ENCODE results near the gene RTN1. TPM values are rescaled to one million over a fixed set of nuclear protein-coding genes. Genes with fewer than 3 reads are reported as not detected.
A peak's percentile ranks its signal among the peaks of the same experiment; 100 is the strongest.

Gene RTN1
- total RNA-seq, 2 experiments from 2014 or later: 0.14 TPM; not detected in 1

DNA sequence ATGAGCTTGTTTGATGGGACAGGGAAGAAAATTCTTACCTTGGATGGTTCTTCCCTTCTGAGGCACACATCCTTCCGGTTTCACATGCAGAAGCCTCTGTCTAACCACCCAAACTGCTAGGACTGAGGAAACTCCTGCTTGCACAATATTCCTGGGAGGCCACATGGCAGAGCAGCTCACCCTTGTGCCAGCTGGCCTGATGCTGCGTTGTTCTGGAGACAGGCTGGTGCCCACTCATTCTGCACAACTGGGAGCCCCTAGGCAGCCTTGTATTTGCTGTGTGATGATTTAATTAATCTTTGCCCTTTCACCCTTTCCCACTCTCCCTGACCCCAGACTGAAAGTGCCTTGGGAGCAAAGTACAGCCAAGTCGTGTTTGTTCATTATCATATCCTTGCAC is 130.8 kb downstream of the RTN1 start:
- TF ChIP-seq, protein P1, sequence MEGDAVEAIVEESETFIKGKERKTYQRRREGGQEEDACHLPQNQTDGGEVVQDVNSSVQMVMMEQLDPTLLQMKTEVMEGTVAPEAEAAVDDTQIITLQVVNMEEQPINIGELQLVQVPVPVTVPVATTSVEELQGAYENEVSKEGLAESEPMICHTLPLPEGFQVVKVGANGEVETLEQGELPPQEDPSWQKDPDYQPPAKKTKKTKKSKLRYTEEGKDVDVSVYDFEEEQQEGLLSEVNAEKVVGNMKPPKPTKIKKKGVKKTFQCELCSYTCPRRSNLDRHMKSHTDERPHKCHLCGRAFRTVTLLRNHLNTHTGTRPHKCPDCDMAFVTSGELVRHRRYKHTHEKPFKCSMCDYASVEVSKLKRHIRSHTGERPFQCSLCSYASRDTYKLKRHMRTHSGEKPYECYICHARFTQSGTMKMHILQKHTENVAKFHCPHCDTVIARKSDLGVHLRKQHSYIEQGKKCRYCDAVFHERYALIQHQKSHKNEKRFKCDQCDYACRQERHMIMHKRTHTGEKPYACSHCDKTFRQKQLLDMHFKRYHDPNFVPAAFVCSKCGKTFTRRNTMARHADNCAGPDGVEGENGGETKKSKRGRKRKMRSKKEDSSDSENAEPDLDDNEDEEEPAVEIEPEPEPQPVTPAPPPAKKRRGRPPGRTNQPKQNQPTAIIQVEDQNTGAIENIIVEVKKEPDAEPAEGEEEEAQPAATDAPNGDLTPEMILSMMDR (IDR thresholded peaks at IDR 0.05): no peak
- Mint-ChIP-seq H3K27me3 (peaks cover 1% of the 10 kb centered on the region), H3K9me3 (peaks cover 15% of the 10 kb centered on the region), H3K27ac (no peak overlapping the region), H3K36me3 (ENCODE audit: low read depth) (no peaks in the 10 kb centered on the region), H3K4me1 (ENCODE audit: low read depth) (no peaks in the 10 kb centered on the region), H3K4me3 (no peak overlapping the region)
- CTCF ChIA-PET: no interaction called here
- ATAC-seq (ENCODE audit: poor library complexity) (no peak), DNase-seq (peak in 2 of 14 experiments; percentile 8 to 10)
- Histone ChIP-seq H3K9me3 (ENCODE audit: control insufficient read depth in 1 of 2, insufficient read depth in 1 of 2, low read length in 2 of 2) (peaks cover 4 to 8% of the 10 kb centered on the region in 2 experiments), H3K27me3 (ENCODE audit: control insufficient read depth in 1 of 2, insufficient read depth in 2 of 2, low read length in 2 of 2) (no peaks in the 10 kb centered on the region), H3K4me1 (ENCODE audit: insufficient read depth, low read length) (no peaks in the 10 kb centered on the region), H3K4me3 (ENCODE audit: low read length) (no peak overlapping the region), H3K27ac (ENCODE audit: low read depth in 1 of 2, low read length in 2 of 2) (no peak overlapping the region), H3K36me3 (ENCODE audit: insufficient read depth, low read length) (no peaks in the 10 kb centered on the region)
- POLR2A ChIA-PET: no interaction called here
- intact Hi-C loops (cut with DNase I, micrococcal nuclease): no loop called here

DNA sequence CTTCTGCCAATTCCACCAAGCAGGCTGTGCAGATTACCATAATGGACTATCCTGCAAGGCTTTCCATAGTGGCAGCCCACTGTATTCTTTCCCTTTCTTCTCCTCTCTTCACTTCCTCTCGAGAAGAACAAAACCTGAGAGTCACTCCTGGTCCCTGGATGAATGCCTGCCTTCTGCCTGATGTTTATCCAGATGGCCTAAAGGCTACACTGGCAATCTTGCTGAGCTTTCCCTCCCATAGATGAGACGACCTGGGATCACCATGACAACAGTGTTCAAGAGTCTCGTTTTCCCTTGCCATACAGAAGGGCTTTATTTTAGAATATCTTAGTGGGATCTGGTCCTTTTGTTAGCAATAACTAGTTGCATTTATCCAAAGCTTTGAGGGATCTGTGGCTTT is 142.3 kb downstream of the RTN1 start:
- ChIA-PET POLR2A (no interaction called here), CTCF (no interaction called here)
- intact Hi-C loops (cut with DNase I, micrococcal nuclease): no loop called here
- no peaks in the 10 kb centered on the region for H3K36me3 ChIP-seq (ENCODE audit: insufficient read depth, low read length)
- H3K27me3 ChIP-seq (ENCODE audit: control insufficient read depth in 1 of 2, insufficient read depth in 2 of 2, low read length in 2 of 2): no peaks in the 10 kb centered on the region
- Mint-ChIP-seq H3K4me3 (no peak overlapping the region), H3K27me3 (peaks cover 6% of the 10 kb centered on the region), H3K36me3 (ENCODE audit: low read depth) (no peaks in the 10 kb centered on the region), H3K27ac (no peak overlapping the region), H3K9me3 (no peaks in the 10 kb centered on the region), H3K4me1 (ENCODE audit: low read depth) (no peaks in the 10 kb centered on the region)
- TF ChIP-seq, protein P1 (IDR thresholded peaks at IDR 0.05): no peak
- no peaks in the 10 kb centered on the region for H3K4me1 ChIP-seq (ENCODE audit: insufficient read depth, low read length)
- H3K4me3 ChIP-seq (ENCODE audit: low read length): no peak overlapping the region
- ATAC-seq (ENCODE audit: poor library complexity) (no peak), DNase-seq (no peak)
- peaks cover 0 to 18% of the 10 kb centered on the region in 2 experiments for H3K9me3 ChIP-seq (ENCODE audit: control insufficient read depth in 1 of 2, insufficient read depth in 1 of 2, low read length in 2 of 2)
- no peak overlapping the region for H3K27ac ChIP-seq (ENCODE audit: low read depth in 1 of 2, low read length in 2 of 2)

DNA sequence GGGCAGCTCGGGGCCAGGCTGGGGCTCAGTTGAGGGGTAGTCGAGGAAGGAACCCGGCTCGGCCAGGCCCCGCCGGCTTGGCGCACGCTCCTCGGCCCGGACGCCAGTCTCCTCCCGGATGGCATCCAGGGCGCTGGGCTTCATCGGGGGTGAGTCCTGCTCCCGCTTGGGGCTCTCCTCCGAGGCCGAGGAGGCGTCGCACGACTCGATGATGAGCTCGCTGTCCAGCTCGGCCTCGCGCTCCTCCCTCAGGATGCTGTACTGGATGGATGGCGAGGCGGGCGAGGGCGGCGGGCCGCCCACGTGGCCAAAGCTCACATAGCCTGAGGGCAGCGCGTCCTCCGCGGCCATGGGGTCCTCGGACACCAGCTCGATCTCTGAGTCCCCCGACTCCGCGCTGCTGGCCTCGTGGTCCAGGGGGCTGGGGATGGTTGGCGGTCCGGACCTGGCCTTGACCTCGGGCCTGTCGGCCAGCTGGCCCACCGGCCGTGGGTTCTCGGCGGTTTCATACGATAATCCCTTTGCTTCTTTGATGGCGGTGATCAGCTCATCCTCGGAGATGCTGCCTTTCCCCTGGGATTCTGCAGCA is 143.4 kb downstream of the RTN1 start:
- Mint-ChIP-seq H3K9me3 (no peaks in the 10 kb centered on the region), H3K27me3 (peaks cover 5% of the 10 kb centered on the region), H3K36me3 (ENCODE audit: low read depth) (no peaks in the 10 kb centered on the region), H3K27ac (no peak overlapping the region), H3K4me1 (ENCODE audit: low read depth) (no peaks in the 10 kb centered on the region), H3K4me3 (no peak overlapping the region)
- intact Hi-C loops (cut with DNase I, micrococcal nuclease): no loop called here
- ChIA-PET CTCF (no interaction called here), POLR2A (no interaction called here)
- Histone ChIP-seq H3K4me3 (ENCODE audit: low read length) (no peak overlapping the region), H3K9me3 (ENCODE audit: control insufficient read depth in 1 of 2, insufficient read depth in 1 of 2, low read length in 2 of 2) (peaks cover 0 to 12% of the 10 kb centered on the region in 2 experiments), H3K27me3 (ENCODE audit: control insufficient read depth in 1 of 2, insufficient read depth in 2 of 2, low read length in 2 of 2) (no peaks in the 10 kb centered on the region), H3K36me3 (ENCODE audit: insufficient read depth, low read length) (no peaks in the 10 kb centered on the region), H3K4me1 (ENCODE audit: insufficient read depth, low read length) (no peaks in the 10 kb centered on the region), H3K27ac (ENCODE audit: low read depth in 1 of 2, low read length in 2 of 2) (no peak overlapping the region)
- TF ChIP-seq, protein P1 (IDR thresholded peaks at IDR 0.05): no peak
- DNase-seq: peak in 1 of 14 experiments; percentile 11
- ATAC-seq (ENCODE audit: poor library complexity): no peak
